Tibial artery (tissue), 4 donors: ENCODE data around the gene CHKA.

ENCODE experiments used
- DNase-seq, 2 donors: peaks; one replicate each; pipeline ENCODE4 v3.0.0-alpha.2; 2019
- H3K27ac ChIP-seq, 2 donors: fragments of 200-600 bp; sonication (generic) in 1 of 2; 1 replicate in 1 of 2; 2 replicates in 1 of 2; pipeline ENCODE4 v1.5.1; 2018 to 2019; ENCODE audit warnings: mild to moderate bottlenecking in 1 of 2
- H3K27me3 ChIP-seq, 2 donors: fragments of 200-600 bp; sonication (generic) in 1 of 2; one replicate each; pipeline versions ENCODE4 v1.5.1 to v1.6.0; 2016 to 2019
- H3K36me3 ChIP-seq, 3 donors: fragments of 200-600 bp; sonication (generic) in 2 of 3; one replicate each; pipeline ENCODE4 v1.5.1; 2016 to 2019; ENCODE audit warnings: mild to moderate bottlenecking in 2 of 3
- H3K4me1 ChIP-seq, 4 donors: fragments of 200-600 bp; sonication (generic) in 2 of 4; 1 replicate in 3 of 4; 2 replicates in 1 of 4; pipeline ENCODE4 v1.5.1; 2016 to 2019
- H3K4me3 ChIP-seq, 2 donors: fragments of 200-600 bp; sonication (generic) in 1 of 2; 1 replicate in 1 of 2; 2 replicates in 1 of 2; pipeline ENCODE4 v1.5.1; 2018 to 2019; ENCODE audit warnings: mild to moderate bottlenecking in 2 of 2
- H3K9me3 ChIP-seq, 3 donors: fragments of 200-600 bp; sonication (generic) in 1 of 3; one replicate each; pipeline ENCODE4 v1.5.1; 2016 to 2019
- CTCF ChIP-seq, 2 experiments: fragments of 200-600 bp in 1 of 2; fragments of 450-650 bp in 1 of 2; IDR thresholded peaks; one replicate each; pipeline ENCODE4 v1.5.1; 2017 to 2019; ENCODE audit warnings: antibody characterized with exemption in 2 of 2, mild to moderate bottlenecking in 1 of 2, moderate library complexity in 1 of 2
- intact Hi-C: fragments of 100-400 bp; cut with DNase I; formaldehyde crosslinking; loops from one replicate; pipeline ENCODE4 v1.15.0; 2023; ENCODE audit warnings: low total_unique reads

CHKA gene

GRCh38 chr11:68003846-68004550 is 117.2 kb downstream of the CHKA start, which contains the start of gene UNC93B1:
TSS of gene UNC93B1 (minus strand) at chr11:68004097. CDS start at chr11:68004043, 54 bp downstream.
- intact Hi-C loops, result no loop called here
- H3K9me3 ChIP-seq, result no peaks in the 10 kb centered on the region
- peak within 1 kb of the TSS; percentile 74 to 76 for H3K4me3 ChIP-seq
- DNase-seq, result peak; percentile 93 to 95
- peaks cover 0 to 4% (median 0%) of the 10 kb centered on the region in 3 donors for H3K36me3 ChIP-seq
- no peak for TF ChIP-seq CTCF (IDR thresholded peaks at IDR 0.05)
- H3K4me1 ChIP-seq, result peaks cover 0 to 29% (median 12%) of the 10 kb centered on the region in 4 donors
- H3K27ac ChIP-seq, result peak within 1 kb of the TSS; percentile 71 to 78
- H3K27me3 ChIP-seq, result no peaks in the 10 kb centered on the region

GRCh38 chr11:68002938-68003845 is 118.0 kb downstream of the CHKA start:
- no peak for TF ChIP-seq CTCF (IDR thresholded peaks at IDR 0.05)
- intact Hi-C loops, result no loop called here
- Histone ChIP-seq H3K36me3 (peaks cover 0 to 8% (median 0%) of the 10 kb centered on the region in 3 donors), H3K27ac (peak overlapping the region; percentile 71 to 78), H3K27me3 (no peaks in the 10 kb centered on the region), H3K9me3 (no peaks in the 10 kb centered on the region), H3K4me1 (peaks cover 0 to 21% (median 8%) of the 10 kb centered on the region in 4 donors), H3K4me3 (peak overlapping the region; percentile 74 to 76)
- DNase-seq, result no peak
